BJ (cell line): ENCODE measurements around the gene NPC1. TPM values are rescaled to one million over a fixed set of nuclear protein-coding genes. Genes with fewer than 3 reads are reported as not detected.

Experiments used
- CTCF ChIA-PET: fragments of 350-600 bp; formaldehyde crosslinking; extraction: SDS; loops from one replicate; lab custom pipeline; 2021; ENCODE audit warnings: antibody characterized with exemption, inconsistent platforms; lab: Yijun Ruan, JAX
- POLR2A ChIA-PET: fragments of 300-600 bp; sonication (Branson Sonifier 250); formaldehyde crosslinking; extraction: SDS; loops from one replicate; lab custom pipeline; 2021; ENCODE audit warnings: antibody characterized with exemption; lab: Charles Lee
- DNase-seq: peaks from one replicate; pipeline ENCODE4 v3.0.0-alpha.2; 2011; ENCODE audit warnings: low read depth
- H3K27me3 ChIP-seq: 2 replicates; pipeline ENCODE4 v1.6.0; 2011; ENCODE audit warnings: low read length; ENCODE audit not compliant: control insufficient read depth, insufficient read depth
- H3K36me3 ChIP-seq: 2 replicates; pipeline ENCODE4 v1.5.1; 2011; ENCODE audit warnings: low read length; ENCODE audit not compliant: control insufficient read depth, insufficient read depth
- H3K4me3 ChIP-seq: 2 replicates; pipeline ENCODE4 v1.5.1; 2011; ENCODE audit warnings: low read depth, mild to moderate bottlenecking, control low read depth, low read length
- CTCF ChIP-seq: IDR thresholded peaks from 2 replicates; pipeline ENCODE4 v1.5.1; 2011; ENCODE audit warnings: low read depth, mild to moderate bottlenecking, control low read depth, inconsistent platforms, low read length, moderate library complexity; ENCODE audit not compliant: insufficient read depth
- polyA plus RNA-seq: library from polyadenylated mRNA; depleted of rRNA; stranded (reverse); fragments of >200 nt; gene quantifications from 2 replicates; pipeline ENCODE4 v1.2.3, GENCODE V29; 2011

NPC1 gene
- polyA plus RNA-seq, 1 experiment: 54.5 TPM

GRCh38 chr18:23523429-23524212 is 62.7 kb downstream of the NPC1 start:
- CTCF ChIA-PET: interaction anchor here (0.7 to 2.0 kb wide), 3 partner anchors 57 to 180 kb away, joined by 3 to 6 read pairs (median 5); no protein-coding TSS in a partner anchor
- no peak for DNase-seq
- H3K36me3 ChIP-seq: peaks cover 16% of the 10 kb centered on the region
- no peak for TF ChIP-seq CTCF
- H3K4me3 ChIP-seq: no peak overlapping the region
- POLR2A ChIA-PET: no interaction called here
- H3K27me3 ChIP-seq: no peaks in the 10 kb centered on the region

DNA sequence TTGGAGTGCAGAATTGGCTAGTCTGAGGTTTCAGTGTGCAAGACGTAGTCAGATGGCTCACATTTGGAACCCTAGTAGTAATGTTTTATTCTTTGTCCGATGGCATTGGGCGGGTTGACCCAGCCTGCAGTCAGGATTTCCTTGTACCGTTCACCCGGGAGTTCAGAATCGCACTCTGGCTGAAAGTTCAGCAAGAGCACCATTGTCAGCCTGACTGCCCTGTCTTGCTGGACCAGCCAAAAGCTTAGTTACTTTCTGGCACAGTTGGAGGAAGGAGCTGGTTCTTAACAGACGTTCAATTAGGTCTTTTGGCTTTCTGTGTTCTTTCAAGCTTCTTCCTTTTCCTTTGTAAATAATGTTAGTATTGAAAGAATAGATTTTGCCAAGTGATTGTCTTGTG is 64.4 kb downstream of the NPC1 start:
- ChIA-PET POLR2A (no interaction called here), CTCF (interaction anchor here (1.0 to 2.0 kb wide), 2 partner anchors 23 to 66 kb away, joined by 4 to 6 read pairs; no protein-coding TSS in a partner anchor)
- no peak for TF ChIP-seq CTCF
- Histone ChIP-seq H3K4me3 (no peak overlapping the region), H3K27me3 (no peaks in the 10 kb centered on the region), H3K36me3 (peaks cover 20% of the 10 kb centered on the region)
- no peak for DNase-seq

GRCh38 chr18:23521271-23521670 is 65.0 kb downstream of the NPC1 start:
- no peak for TF ChIP-seq CTCF
- Histone ChIP-seq H3K36me3 (peaks cover 18% of the 10 kb centered on the region), H3K27me3 (no peaks in the 10 kb centered on the region), H3K4me3 (no peak overlapping the region)
- ChIA-PET CTCF (interaction anchor here (1.2 kb wide), 1 partner anchor 20 kb away, joined by 3 read pairs; no protein-coding TSS in a partner anchor), POLR2A (no interaction called here)
- DNase-seq: no peak

GRCh38 chr18:23519734-23520133 is 66.6 kb downstream of the NPC1 start:
- DNase-seq: no peak
- H3K27me3 ChIP-seq: no peaks in the 10 kb centered on the region
- H3K36me3 ChIP-seq: peaks cover 20% of the 10 kb centered on the region
- TF ChIP-seq CTCF: no peak
- CTCF ChIA-PET: interaction anchor here (0.6 to 1.7 kb wide), 3 partner anchors 14 to 183 kb away, joined by 3 to 5 read pairs (median 3); no protein-coding TSS in a partner anchor
- POLR2A ChIA-PET: no interaction called here
- H3K4me3 ChIP-seq: no peak overlapping the region

GRCh38 chr18:23515911-23516546 is 70.3 kb downstream of the NPC1 start:
- POLR2A ChIA-PET: no interaction called here
- TF ChIP-seq CTCF: peak; percentile 95
- DNase-seq: no peak
- H3K4me3 ChIP-seq: no peak overlapping the region
- CTCF ChIA-PET: interaction anchor here (0.7 to 3.5 kb wide), 26 partner anchors 10 to 603 kb away, joined by 3 to 24 read pairs (median 5); partner anchors contain the start of gene NPC1
- H3K36me3 ChIP-seq: peaks cover 12% of the 10 kb centered on the region
- no peaks in the 10 kb centered on the region for H3K27me3 ChIP-seq
